ENCODE results near the gene SLCO3A1. TPM values are rescaled to one million over a fixed set of nuclear protein-coding genes. Genes with fewer than 3 reads are reported as not detected.

The SLCO3A1 gene
- total RNA-seq, 3 donors from 2014 or later, result 8.5 to 14.1 (median 13.6) TPM

GRCh38 chr15:92021792-92022191 lies 168.3 kb downstream of the SLCO3A1 start:
- intact Hi-C loops (cut with DNase I; ENCODE audit: low total_unique reads), result loop anchor here (10.0 kb wide), 1 partner anchor 883 kb away; the partner anchor contains the start of gene CHD2
- Histone ChIP-seq H3K4me3 (no peak overlapping the region), H3K36me3 (no peaks in the 10 kb centered on the region), H3K27ac (peak overlapping the region in 1 of 2 donors; percentile 72), H3K4me1 (peaks cover 0 to 2% of the 10 kb centered on the region in 2 donors), H3K9me3 (no peaks in the 10 kb centered on the region), H3K27me3 (no peaks in the 10 kb centered on the region)
- TF ChIP-seq POLR2AphosphoS5 (IDR thresholded peaks at IDR 0.05) (no peak), POLR2A (IDR thresholded peaks at IDR 0.05) (no peak), CTCF (IDR thresholded peaks at IDR 0.05) (no peak)
- no peak for DNase-seq (ENCODE audit: low spot score in 2 of 2)

- Histone ChIP-seq H3K36me3 (no peaks in the 10 kb centered on the region), H3K4me1 (peaks cover 0 to 2% of the 10 kb centered on the region in 2 donors), H3K27me3 (no peaks in the 10 kb centered on the region), H3K9me3 (no peaks in the 10 kb centered on the region), H3K4me3 (no peak overlapping the region), H3K27ac (no peak overlapping the region)
- DNase-seq (ENCODE audit: low spot score in 2 of 2), result no peak
- no peak for TF ChIP-seq CTCF (IDR thresholded peaks at IDR 0.05)
- no peak for TF ChIP-seq POLR2AphosphoS5 (IDR thresholded peaks at IDR 0.05)
- intact Hi-C loops (cut with DNase I; ENCODE audit: low total_unique reads), result loop anchor here (10.0 kb wide), 1 partner anchor 881 kb away; the partner anchor contains the start of gene CHD2
Observed at GRCh38 chr15:92023965-92024364, 170.5 kb downstream of the SLCO3A1 start.

- H3K4me3 ChIP-seq, result no peak overlapping the region
- H3K4me1 ChIP-seq, result peaks cover 0 to 2% of the 10 kb centered on the region in 2 donors
Observed at GRCh38 chr15:92025706-92026270, 172.3 kb downstream of the SLCO3A1 start.

GRCh38 chr15:92028389-92028724 lies 174.8 kb downstream of the SLCO3A1 start:
- H3K4me1 ChIP-seq, result no peaks in the 10 kb centered on the region
- H3K9me3 ChIP-seq, result no peaks in the 10 kb centered on the region
- peak overlapping the region; percentile 71 to 77 for H3K27ac ChIP-seq
- DNase-seq (ENCODE audit: low spot score in 2 of 2), result no peak
- intact Hi-C loops (cut with DNase I; ENCODE audit: low total_unique reads), result loop anchor here (10.0 kb wide), 1 partner anchor 876 kb away; the partner anchor contains the start of gene CHD2
- H3K27me3 ChIP-seq, result no peaks in the 10 kb centered on the region
- TF ChIP-seq POLR2AphosphoS5 (IDR thresholded peaks at IDR 0.05) (no peak), POLR2A (IDR thresholded peaks at IDR 0.05) (no peak), CTCF (IDR thresholded peaks at IDR 0.05) (no peak)
- H3K4me3 ChIP-seq, result peak overlapping the region in 1 of 3 donors; percentile 24
- H3K36me3 ChIP-seq, result no peaks in the 10 kb centered on the region

More at GRCh38 chr15:92025706-92026270, 172.3 kb downstream of the SLCO3A1 start:
- TF ChIP-seq CTCF (IDR thresholded peaks at IDR 0.05) (no peak), POLR2A (IDR thresholded peaks at IDR 0.05) (no peak), POLR2AphosphoS5 (IDR thresholded peaks at IDR 0.05) (no peak)
- H3K9me3 ChIP-seq, result no peaks in the 10 kb centered on the region
- H3K27me3 ChIP-seq, result no peaks in the 10 kb centered on the region
- no peaks in the 10 kb centered on the region for H3K36me3 ChIP-seq
- intact Hi-C loops (cut with DNase I; ENCODE audit: low total_unique reads), result loop anchor here (10.0 kb wide), 1 partner anchor 879 kb away; the partner anchor contains the start of gene CHD2
- DNase-seq (ENCODE audit: low spot score in 2 of 2), result no peak
- H3K27ac ChIP-seq, result no peak overlapping the region

- Histone ChIP-seq H3K27ac (peak overlapping the region; percentile 71 to 77), H3K36me3 (no peaks in the 10 kb centered on the region), H3K9me3 (no peaks in the 10 kb centered on the region), H3K4me1 (no peaks in the 10 kb centered on the region), H3K4me3 (no peak overlapping the region), H3K27me3 (no peaks in the 10 kb centered on the region)
- TF ChIP-seq POLR2A (IDR thresholded peaks at IDR 0.05) (no peak), POLR2AphosphoS5 (IDR thresholded peaks at IDR 0.05) (no peak), CTCF (IDR thresholded peaks at IDR 0.05) (no peak)
- no peak for DNase-seq (ENCODE audit: low spot score in 2 of 2)
- intact Hi-C loops (cut with DNase I; ENCODE audit: low total_unique reads), result loop anchor here (10.0 kb wide), 1 partner anchor 875 kb away; the partner anchor contains the start of gene CHD2
Observed at GRCh38 chr15:92029767-92030166, 176.3 kb downstream of the SLCO3A1 start.
